Spleen (tissue), 11 donors: ENCODE results near the gene MRAP. TPM values are rescaled to one million over a fixed set of nuclear protein-coding genes. Genes with fewer than 3 reads are reported as not detected.
"Not testable (repeated sequence)": the region's sequence is repeated elsewhere in the genome, so short reads cannot be mapped to it uniquely, and the experiment has no call there.

ENCODE experiments used
- DNase-seq: peaks from one replicate; pipeline ENCODE4 v3.0.0-alpha.2; 2020
- H3K27ac ChIP-seq, 8 donors: fragments of 200-600 bp; sonication (generic) in 7 of 8; 1 replicate in 4 of 8; 2 replicates in 4 of 8; pipeline versions ENCODE4 v1.5.0 to v1.8.0; 2016 to 2021; ENCODE audit warnings: inconsistent platforms in 4 of 8, mild to moderate bottlenecking in 4 of 8, moderate library complexity in 1 of 8
- H3K27me3 ChIP-seq, 7 donors: fragments of 200-600 bp; sonication (generic) in 6 of 7; replicated peaks in 1 of 7; 1 replicate in 4 of 7; 2 replicates in 3 of 7; pipeline versions ENCODE4 v1.5.0 to v1.8.0; 2016 to 2021; ENCODE audit warnings: inconsistent platforms in 3 of 7, mild to moderate bottlenecking in 1 of 7
- H3K36me3 ChIP-seq, 6 donors: fragments of 200-600 bp; sonication (generic) in 5 of 6; 1 replicate in 4 of 6; 2 replicates in 2 of 6; pipeline versions ENCODE4 v1.5.0 to v1.8.0; 2016 to 2021; ENCODE audit warnings: inconsistent platforms in 2 of 6
- H3K4me1 ChIP-seq, 6 donors: fragments of 200-600 bp; sonication (generic) in 5 of 6; 1 replicate in 3 of 6; 2 replicates in 3 of 6; pipeline versions ENCODE4 v1.5.0 to v1.8.0; 2016 to 2021; ENCODE audit warnings: inconsistent platforms in 3 of 6
- H3K4me3 ChIP-seq, 8 donors: fragments of 200-600 bp; sonication (generic) in 7 of 8; 1 replicate in 4 of 8; 2 replicates in 4 of 8; pipeline versions ENCODE4 v1.5.0 to v1.8.0; 2016 to 2021; ENCODE audit warnings: inconsistent platforms in 4 of 8, mild to moderate bottlenecking in 4 of 8, moderate library complexity in 2 of 8
- H3K9me3 ChIP-seq, 8 donors: fragments of 200-600 bp; sonication (generic) in 7 of 8; 1 replicate in 4 of 8; 2 replicates in 4 of 8; pipeline versions ENCODE4 v1.5.0 to v1.8.0; 2016 to 2021; ENCODE audit warnings: inconsistent platforms in 4 of 8
- POLR2A ChIP-seq, 3 donors: fragments of 450-650 bp; IDR thresholded peaks; one replicate each; pipeline ENCODE4 v1.5.1; 2017; ENCODE audit warnings: antibody characterized with exemption in 3 of 3, mild to moderate bottlenecking in 1 of 3
- POLR2AphosphoS5 ChIP-seq, 3 donors: sonication (generic); formaldehyde crosslinking; IDR thresholded peaks; one replicate each; pipeline ENCODE4 v1.5.1; 2017; ENCODE audit warnings: antibody characterized with exemption in 3 of 3
- WGBS, 5 donors: extraction: QIAGEN DNeasy Blood & Tissue Kit in 3 of 5; methylation state at CpG; one replicate each; pipeline versions ENCODE4 v1.1.5 to v1.1.7; 2013 to 2018; 5-methylcytosine and 5-hydroxymethylcytosine counted together
- intact Hi-C: fragments of 100-400 bp; cut with DNase I; formaldehyde crosslinking; loops from one replicate; pipeline ENCODE4 v1.15.0; 2023; ENCODE audit warnings: low total_unique reads
- polyA plus RNA-seq, 3 donors: library from polyadenylated mRNA; stranded (reverse); fragments of 200-250 nt; gene quantifications; one replicate each; pipeline ENCODE4 v1.2.1, GENCODE V29; 2013
- total RNA-seq, 7 donors: library from RNA; depleted of rRNA in 3 of 7; stranded (reverse); fragments of >200 nt in 3 of 7; fragmentation: NEBNext Ultra II Directional in 4 of 7; extraction: Animal tissue kit (Norgen Biotek cat#: 25700) in 4 of 7; gene quantifications; one replicate each; pipeline versions ENCODE4 v1.1.0 to v1.2.1, GENCODE V29; 2016 to 2021
- TF ChIP-seq, protein P1 (sequence below), 11 experiments: fragments of 200-600 bp in 7 of 11; fragments of 450-650 bp in 4 of 11; sonication (generic) in 4 of 11; IDR thresholded peaks in 8 of 11; conservative IDR thresholded peaks in 3 of 11; 1 replicate in 7 of 11; 2 replicates in 4 of 11; pipeline versions ENCODE4 v1.4.0 to v1.8.0; 2016 to 2021; ENCODE audit warnings: antibody characterized with exemption in 11 of 11, inconsistent platforms in 4 of 11, mild to moderate bottlenecking in 1 of 11
- donor health status: healthy with polysubstance abuse.
- donor health status: DM: no; HTN: no; CAD: no; lungs with moderate emphysema.
- donor health status: DM: no; HTN: no; CAD: no.
- donor health status: Bipolar disorder and iron deficiency.
- donor health status: healthy.
- donor health status: DM: no; HTN: no; CAD: no.
- donor health status: DM: yes; HTN: yes; CAD: no.

MRAP gene
- total and polyA plus RNA-seq, 10 donors: 0.09 TPM; not detected in 9

DNA sequence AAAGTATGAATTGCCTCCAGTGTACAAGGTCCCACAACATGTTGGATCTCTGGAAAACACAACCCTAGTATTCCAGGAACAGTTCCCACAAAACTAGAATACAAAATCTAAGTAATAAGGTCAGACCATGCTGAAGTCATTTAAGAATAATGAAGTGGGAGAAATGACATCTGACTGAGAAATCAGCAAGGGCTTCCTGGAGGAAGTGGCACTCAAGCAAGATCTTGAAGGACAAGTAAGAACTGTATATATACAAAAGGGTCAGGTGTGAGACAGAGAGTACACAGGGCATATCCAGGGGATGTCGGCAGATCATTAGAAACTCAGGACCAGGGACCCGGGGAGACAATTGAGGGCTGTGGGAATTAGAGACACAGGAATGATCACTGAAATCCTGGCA is 38.5 kb upstream of the MRAP start:
- Histone ChIP-seq H3K27ac (no peak overlapping the region), H3K36me3 (no peaks in the 10 kb centered on the region), H3K4me1 (peaks cover 0 to 6% (median 0%) of the 10 kb centered on the region in 6 donors), H3K9me3 (no peaks in the 10 kb centered on the region), H3K4me3 (no peak overlapping the region), H3K27me3 (no peaks in the 10 kb centered on the region)
- intact Hi-C loops: no loop called here
- DNase-seq: no peak
- TF ChIP-seq, protein P1, sequence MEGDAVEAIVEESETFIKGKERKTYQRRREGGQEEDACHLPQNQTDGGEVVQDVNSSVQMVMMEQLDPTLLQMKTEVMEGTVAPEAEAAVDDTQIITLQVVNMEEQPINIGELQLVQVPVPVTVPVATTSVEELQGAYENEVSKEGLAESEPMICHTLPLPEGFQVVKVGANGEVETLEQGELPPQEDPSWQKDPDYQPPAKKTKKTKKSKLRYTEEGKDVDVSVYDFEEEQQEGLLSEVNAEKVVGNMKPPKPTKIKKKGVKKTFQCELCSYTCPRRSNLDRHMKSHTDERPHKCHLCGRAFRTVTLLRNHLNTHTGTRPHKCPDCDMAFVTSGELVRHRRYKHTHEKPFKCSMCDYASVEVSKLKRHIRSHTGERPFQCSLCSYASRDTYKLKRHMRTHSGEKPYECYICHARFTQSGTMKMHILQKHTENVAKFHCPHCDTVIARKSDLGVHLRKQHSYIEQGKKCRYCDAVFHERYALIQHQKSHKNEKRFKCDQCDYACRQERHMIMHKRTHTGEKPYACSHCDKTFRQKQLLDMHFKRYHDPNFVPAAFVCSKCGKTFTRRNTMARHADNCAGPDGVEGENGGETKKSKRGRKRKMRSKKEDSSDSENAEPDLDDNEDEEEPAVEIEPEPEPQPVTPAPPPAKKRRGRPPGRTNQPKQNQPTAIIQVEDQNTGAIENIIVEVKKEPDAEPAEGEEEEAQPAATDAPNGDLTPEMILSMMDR (IDR thresholded peaks at IDR 0.05 in 8 of 11, conservative IDR thresholded peaks at IDR 0.05 in 3 of 11): no peak
- TF ChIP-seq POLR2AphosphoS5 (IDR thresholded peaks at IDR 0.05) (no peak), POLR2A (IDR thresholded peaks at IDR 0.05) (no peak)
- WGBS, 5 donors: 85 to 92% (median 87%) methylated on average over 2 of the region's 2 CpGs

DNA sequence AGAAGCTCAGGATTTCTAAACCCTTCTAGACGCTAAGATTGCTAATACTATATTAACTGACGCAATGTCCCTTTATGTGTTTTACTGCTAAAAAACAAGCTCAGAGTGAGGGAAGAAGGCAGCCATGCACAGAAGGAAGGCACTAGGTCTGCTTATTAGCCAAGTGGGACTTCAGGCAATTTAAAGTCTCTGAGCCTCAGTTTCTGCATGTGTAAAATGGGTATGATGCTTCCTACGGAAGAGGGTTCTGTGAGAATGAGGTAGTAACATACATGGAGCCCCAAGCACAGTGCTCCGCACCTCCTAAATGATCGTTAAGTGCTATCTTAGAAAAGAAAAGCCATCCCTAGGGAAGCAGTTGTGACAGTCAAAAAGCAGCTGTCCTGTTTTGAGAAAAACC is 36.7 kb upstream of the MRAP start:
- no peak for DNase-seq
- Histone ChIP-seq H3K4me1 (peaks cover 0 to 6% (median 0%) of the 10 kb centered on the region in 6 donors), H3K36me3 (peaks cover 0 to 16% (median under 1%) of the 10 kb centered on the region in 6 donors), H3K9me3 (no peaks in the 10 kb centered on the region), H3K27ac (no peak overlapping the region), H3K4me3 (no peak overlapping the region), H3K27me3 (no peaks in the 10 kb centered on the region)
- TF ChIP-seq POLR2AphosphoS5 (IDR thresholded peaks at IDR 0.05) (no peak), POLR2A (IDR thresholded peaks at IDR 0.05) (no peak)
- TF ChIP-seq, protein P1 (IDR thresholded peaks at IDR 0.05 in 8 of 11, conservative IDR thresholded peaks at IDR 0.05 in 3 of 11): no peak
- intact Hi-C loops: no loop called here
- WGBS, 5 donors: 84 to 93% (median 89%) methylated on average over 5 of the region's 5 CpGs

DNA sequence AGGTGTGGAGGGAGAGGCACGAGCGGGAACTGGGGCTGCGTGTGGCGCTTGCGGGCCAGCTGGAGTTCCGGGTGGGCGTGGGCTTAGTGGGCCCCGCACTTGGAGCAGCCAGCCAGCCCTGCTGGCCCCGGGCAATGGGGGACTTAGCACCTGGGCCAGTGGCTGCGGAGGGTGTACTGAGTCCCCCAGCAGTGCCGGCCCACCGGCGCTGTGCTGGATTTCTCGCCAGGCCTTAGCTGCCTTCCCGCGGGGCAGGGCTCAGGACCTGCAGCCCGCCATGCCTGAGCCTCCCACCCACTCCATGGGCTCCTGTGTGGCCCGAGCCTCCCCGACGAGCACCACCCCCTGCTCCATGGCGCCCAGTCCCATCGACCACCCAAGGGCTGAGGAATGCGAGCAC is 33.3 kb upstream of the MRAP start:
- 92 to 100% (median 97%) methylated on average over 1 to 23 of the region's 23 CpGs; no CpG with 5 or more reads in 1 of the 5 donors for WGBS, 5 donors
- peaks cover 0 to 50% (median 26%) of the 10 kb centered on the region in 6 donors for H3K36me3 ChIP-seq
- H3K27ac ChIP-seq, H3K9me3 ChIP-seq, DNase-seq, H3K27me3 ChIP-seq, H3K4me1 ChIP-seq, intact Hi-C loops, H3K4me3 ChIP-seq: not testable (repeated sequence)

DNA sequence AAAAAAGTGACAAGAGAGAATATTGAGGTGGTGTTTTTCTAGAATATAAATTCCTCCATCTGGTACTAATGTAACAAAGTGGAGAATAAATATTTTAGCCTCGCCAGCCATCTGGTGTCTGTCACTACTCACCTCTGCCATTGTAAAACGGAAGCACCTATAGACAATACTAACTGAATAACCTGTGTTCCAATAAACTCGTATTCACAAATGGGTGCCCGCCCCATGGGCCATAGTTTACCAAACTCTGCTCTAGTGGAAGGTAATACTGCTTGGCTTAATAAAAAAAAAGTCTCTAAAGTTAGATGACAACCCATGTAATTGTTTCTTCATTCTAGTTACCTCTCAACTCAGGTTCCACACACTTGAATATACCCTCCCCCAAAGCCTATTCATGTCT is 27.9 kb upstream of the MRAP start:
- no peak for DNase-seq
- Histone ChIP-seq H3K27ac (no peak overlapping the region), H3K27me3 (no peaks in the 10 kb centered on the region), H3K36me3 (peaks cover 0 to 90% (median 38%) of the 10 kb centered on the region in 6 donors), H3K9me3 (no peaks in the 10 kb centered on the region), H3K4me1 (no peaks in the 10 kb centered on the region), H3K4me3 (no peak overlapping the region)
- intact Hi-C loops: no loop called here
- TF ChIP-seq, protein P1 (IDR thresholded peaks at IDR 0.05 in 8 of 11, conservative IDR thresholded peaks at IDR 0.05 in 3 of 11): no peak
- TF ChIP-seq POLR2AphosphoS5 (IDR thresholded peaks at IDR 0.05) (no peak), POLR2A (IDR thresholded peaks at IDR 0.05) (no peak)
- 94 to 96% (median 94%) methylated on average over 4 of the region's 4 CpGs for WGBS, 5 donors

DNA sequence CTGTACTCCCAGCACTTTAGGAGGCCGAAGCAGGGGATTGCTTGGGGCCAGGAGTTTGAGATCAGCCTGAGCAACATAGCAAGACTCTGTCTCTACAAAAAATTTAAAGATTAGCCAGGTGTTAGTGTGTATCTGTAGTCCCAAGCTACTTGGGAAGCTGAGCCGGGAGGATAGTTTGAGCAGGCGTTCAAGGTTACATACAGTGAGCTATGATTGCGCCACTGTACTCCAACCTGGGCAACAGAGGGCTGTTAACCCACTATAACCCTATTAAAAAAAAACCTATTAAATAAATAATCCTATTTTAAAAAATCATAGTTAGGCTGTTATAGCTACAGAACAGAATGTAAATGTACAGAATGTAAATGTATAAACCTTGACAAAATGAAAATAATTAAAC is 22.0 kb upstream of the MRAP start:
- H3K4me3 ChIP-seq: no peak overlapping the region
- no peak overlapping the region for H3K27ac ChIP-seq
- peaks cover 12 to 31% (median 22%) of the 10 kb centered on the region in 6 donors for H3K4me1 ChIP-seq
- no peak for TF ChIP-seq POLR2AphosphoS5 (IDR thresholded peaks at IDR 0.05)
- no peak for TF ChIP-seq POLR2A (IDR thresholded peaks at IDR 0.05)
- TF ChIP-seq, protein P1 (IDR thresholded peaks at IDR 0.05 in 8 of 11, conservative IDR thresholded peaks at IDR 0.05 in 3 of 11): no peak
- no peaks in the 10 kb centered on the region for H3K27me3 ChIP-seq
- no peak for DNase-seq
- peaks cover 0 to 31% (median 12%) of the 10 kb centered on the region in 6 donors for H3K36me3 ChIP-seq
- intact Hi-C loops: no loop called here
- 85 to 98% (median 92%) methylated on average over 4 of the region's 4 CpGs for WGBS, 5 donors
- H3K9me3 ChIP-seq: no peaks in the 10 kb centered on the region
